ENCODE results near the gene ZNF32.

- TF ChIP-seq CTCF (conservative IDR thresholded peaks at IDR 0.05; ENCODE audit: low read depth, low read length): no peak; the same call in none of the 2 replicates
- TF ChIP-seq EZH2phosphoT487 (IDR thresholded peaks at IDR 0.05; ENCODE audit: borderline replicate concordance, low read length): no peak
Observed at GRCh38 chr10:43606323-43607198, 42.1 kb downstream of the ZNF32 start, which contains the start of gene ZNF485.
